Tibial nerve (tissue), 3 donors: ENCODE measurements around the gene HCFC1R1.

Experiments
- CTCF ChIP-seq, 5 experiments: fragments of 200-600 bp in 3 of 5; fragments of 450-650 bp in 2 of 5; sonication (generic) in 3 of 5; IDR thresholded peaks; one replicate each; pipeline ENCODE4 v1.5.1; 2016 to 2019; ENCODE audit warnings: antibody characterized with exemption in 5 of 5, mild to moderate bottlenecking in 3 of 5, moderate library complexity in 2 of 5
- POLR2A ChIP-seq, 2 donors: fragments of 450-650 bp; IDR thresholded peaks; one replicate each; pipeline ENCODE4 v1.6.1; 2017; ENCODE audit warnings: antibody characterized with exemption in 2 of 2, mild to moderate bottlenecking in 2 of 2, moderate library complexity in 2 of 2

GRCh38 chr16:3000540-3000939 is 23.2 kb downstream of the HCFC1R1 start:
- no peak for TF ChIP-seq CTCF (IDR thresholded peaks at IDR 0.05)
- TF ChIP-seq POLR2A (IDR thresholded peaks at IDR 0.05): no peak
